Activated CD4-positive, alpha-beta T cell treated with anti-CD3 and anti-CD28 coated beads for 24 hours (primary cell): ENCODE data around the gene NFATC1.

Source experiments
- DNase-seq, 2 donors: peaks; one replicate each; pipeline ENCODE4 v3.0.0-alpha.2; 2020; ENCODE audit warnings: low read depth in 2 of 2

Gene NFATC1

GRCh38 chr18:79572848-79573451 lies 177.2 kb downstream of the NFATC1 start:
- DNase-seq, result no peak

- no peak for DNase-seq
Measured at GRCh38 chr18:79573921-79574491, 178.3 kb downstream of the NFATC1 start.

- DNase-seq, result no peak
Measured at GRCh38 chr18:79574938-79575525, 179.3 kb downstream of the NFATC1 start.

- DNase-seq, result no peak
Measured at GRCh38 chr18:79575891-79576685, 180.4 kb downstream of the NFATC1 start.

- DNase-seq, result no peak
Measured at GRCh38 chr18:79576686-79577351, 181.1 kb downstream of the NFATC1 start.

- DNase-seq, result no peak
Measured at GRCh38 chr18:79577451-79578395, 182.0 kb downstream of the NFATC1 start.

- no peak for DNase-seq
Measured at GRCh38 chr18:79578396-79579260, 182.9 kb downstream of the NFATC1 start.
